T-helper 1 cell (primary cell): ENCODE data around the gene UROS.

Experiments used
- DNase-seq, 5 donors: peaks; one replicate each; pipeline ENCODE4 v3.0.0-alpha.2; 2012 to 2020
- total RNA-seq, 4 donors: gene quantifications; one replicate each; lab custom pipeline; 2026; lab: John Stamatoyannopoulos, UW

Gene UROS
- 22.0 to 29.0 (median 23.2) reads per million in 4 donors for total RNA-seq

DNA sequence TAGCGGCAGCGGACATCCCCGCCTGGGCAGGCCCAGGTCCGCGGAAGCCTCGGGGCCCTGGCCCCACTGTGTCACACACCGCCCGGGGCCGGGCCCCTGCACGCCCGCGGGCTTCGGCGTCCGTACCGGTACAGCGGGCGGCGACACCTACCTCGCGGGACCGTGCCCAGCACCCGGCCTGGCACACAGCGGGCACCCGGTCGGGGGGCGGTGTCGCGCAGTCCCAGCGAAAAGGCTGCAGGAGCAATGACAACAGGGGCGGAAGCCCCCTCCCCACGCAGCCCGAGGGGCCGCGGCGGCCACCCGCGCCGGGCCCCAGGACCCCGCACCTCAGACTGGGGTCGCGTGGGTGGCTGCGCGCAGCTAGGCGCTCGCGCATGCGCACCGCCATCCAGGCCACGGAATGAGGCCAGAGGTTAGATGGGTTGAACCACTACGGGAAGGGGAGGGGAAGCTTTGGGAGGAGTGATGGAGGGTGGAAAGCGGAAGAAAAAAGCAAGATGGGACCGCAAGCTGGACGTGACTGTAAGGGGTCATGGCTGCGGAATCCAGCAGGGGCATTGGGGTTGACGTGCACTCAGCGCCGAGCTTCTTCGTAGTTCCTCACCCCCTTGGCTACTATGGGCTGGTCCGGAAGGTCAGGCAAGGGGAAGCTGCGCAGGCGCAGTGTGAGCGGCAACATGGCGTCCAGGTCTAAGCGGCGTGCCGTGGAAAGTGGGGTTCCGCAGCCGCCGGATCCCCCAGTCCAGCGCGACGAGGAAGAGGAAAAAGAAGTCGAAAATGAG is at the start of gene UROS, which contains the start of gene BCCIP:
Gene UROS, minus strand, starts transcription at position 381 of the 785 bp plus-strand sequence. CDS start 6,759 bp downstream, outside the sequence.
Gene BCCIP, plus strand, starts transcription at position 669 of the 785 bp plus-strand sequence. Its CDS starts 12 bp downstream, at position 681.
- peak; percentile 85 to 90 (median 90) for DNase-seq

DNA sequence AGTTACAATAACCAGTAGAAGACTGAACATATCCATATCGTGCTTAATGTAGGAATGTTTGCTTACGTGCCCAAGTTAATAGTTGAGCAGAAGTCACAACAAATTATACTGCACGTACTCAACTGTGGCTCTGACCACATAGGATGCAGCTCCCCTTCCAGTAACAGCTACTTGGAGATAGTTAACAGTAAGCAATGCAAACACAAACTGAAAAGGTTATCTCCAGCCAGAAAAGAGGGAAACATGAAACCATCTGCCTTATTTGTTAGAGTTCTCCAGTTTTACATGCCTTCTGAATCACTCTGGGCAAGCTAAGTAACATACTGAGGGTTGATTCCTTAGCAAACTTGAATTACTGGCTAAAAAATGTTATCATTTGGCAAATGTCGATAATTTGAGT is 48.3 kb upstream of the UROS start:
- no peak for DNase-seq

DNA sequence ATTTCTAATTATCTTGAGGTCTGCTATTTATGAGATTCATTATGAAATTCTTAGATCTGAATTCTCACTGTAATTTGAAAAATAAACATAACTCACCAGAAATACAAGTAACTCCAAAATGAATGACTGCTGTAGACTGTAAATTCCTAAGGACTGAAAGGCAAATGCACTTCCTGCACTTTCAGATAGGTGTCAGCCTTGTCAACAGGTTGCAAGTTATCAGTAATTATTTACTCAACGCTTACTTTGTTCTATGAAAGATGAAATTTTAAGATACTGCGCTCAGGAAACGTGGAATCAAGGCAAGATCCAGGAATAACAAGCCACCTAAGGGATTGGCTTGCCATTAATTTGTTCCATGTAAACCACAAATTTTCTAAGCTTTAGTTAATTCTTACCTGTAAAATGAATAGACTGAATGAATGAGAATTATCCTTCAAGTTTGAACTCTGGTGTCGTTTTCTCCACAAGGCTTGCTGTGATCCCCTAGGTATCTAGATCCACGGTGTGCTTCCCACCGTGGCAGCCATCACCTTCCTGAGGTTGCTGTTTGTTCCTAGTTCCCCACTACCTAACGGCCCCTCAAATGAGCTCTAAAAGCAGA is 45.4 kb upstream of the UROS start:
- DNase-seq: peak in 1 of 5 donors; percentile 11

DNA sequence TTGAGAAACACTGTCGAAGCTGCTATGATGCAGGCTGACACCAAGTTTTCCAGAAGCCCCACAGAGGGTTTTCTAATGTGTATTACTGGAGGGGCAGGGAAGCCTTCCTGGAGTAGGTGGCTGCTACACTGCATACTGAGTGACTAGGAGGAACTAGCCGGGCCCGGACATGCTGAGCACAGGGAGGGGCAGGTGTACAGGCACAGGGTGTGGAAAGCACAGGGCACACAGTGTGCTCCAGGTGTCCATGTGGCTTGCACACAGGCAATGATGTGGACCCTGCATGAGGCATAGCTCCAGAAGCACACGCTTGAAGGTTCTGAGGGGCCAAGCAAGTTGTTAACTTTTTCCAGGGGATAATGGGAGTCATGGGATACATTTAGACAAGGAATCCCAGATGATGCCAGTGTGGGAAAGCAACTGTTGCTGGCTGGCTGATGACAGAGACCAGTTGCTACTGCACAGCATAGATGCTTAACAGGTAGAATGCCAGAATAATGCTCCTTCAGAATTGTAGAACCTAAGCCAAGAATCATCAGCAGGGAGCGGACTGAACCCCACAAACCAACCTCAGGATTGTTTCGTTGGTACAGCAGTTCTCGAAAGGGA is 43.5 kb upstream of the UROS start:
- no peak for DNase-seq

DNA sequence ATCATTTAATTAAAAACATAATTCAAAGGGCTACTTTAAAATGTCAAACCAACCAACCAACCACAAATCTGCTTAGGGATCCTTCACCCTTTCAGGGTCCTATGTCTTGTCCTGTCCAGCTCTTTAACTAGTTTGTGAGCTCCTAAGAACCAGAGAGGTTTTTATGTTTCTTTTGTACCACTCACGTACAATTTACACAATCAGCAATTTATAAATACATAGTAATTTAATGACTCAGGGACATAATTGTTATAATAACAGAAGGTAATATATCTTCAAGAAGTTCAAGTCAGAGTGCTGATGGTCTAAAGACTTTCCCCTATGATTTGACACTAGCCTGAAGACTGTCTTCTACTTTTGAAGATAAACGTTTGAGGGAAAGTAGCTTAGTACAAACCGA is 42.1 kb upstream of the UROS start:
- no peak for DNase-seq

DNA sequence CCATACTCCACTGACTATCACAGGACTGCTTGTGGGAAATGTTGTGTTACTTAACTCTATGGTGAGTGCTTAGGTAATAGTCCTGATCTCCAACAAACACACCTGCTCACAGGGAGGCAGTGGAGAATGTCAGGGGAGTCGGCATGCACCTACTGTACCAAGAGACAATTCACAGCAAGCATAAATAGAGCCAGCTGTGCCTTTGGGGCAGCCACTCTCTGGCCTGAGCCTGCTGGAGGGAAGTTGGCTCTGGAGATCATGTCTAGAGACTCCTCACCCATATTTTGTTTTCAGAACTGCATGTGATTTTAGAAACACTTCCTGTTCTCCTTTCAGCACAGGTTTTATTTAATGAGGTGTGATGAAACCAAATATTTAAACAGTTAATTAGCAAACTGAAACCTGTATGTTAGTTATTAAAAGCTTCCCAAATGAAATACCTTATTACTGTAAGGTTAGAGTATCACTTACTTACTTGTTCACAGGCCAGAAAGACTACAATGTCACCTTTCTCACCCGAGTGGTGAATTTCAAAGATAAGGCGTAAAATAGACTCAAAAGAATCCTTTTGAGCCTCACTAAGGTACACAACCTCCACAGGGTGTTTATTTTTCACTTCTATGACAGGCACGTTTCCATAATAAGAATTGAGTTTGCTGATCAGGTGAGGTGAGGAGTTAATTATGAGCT is 36.2 kb upstream of the UROS start:
- no peak for DNase-seq

DNA sequence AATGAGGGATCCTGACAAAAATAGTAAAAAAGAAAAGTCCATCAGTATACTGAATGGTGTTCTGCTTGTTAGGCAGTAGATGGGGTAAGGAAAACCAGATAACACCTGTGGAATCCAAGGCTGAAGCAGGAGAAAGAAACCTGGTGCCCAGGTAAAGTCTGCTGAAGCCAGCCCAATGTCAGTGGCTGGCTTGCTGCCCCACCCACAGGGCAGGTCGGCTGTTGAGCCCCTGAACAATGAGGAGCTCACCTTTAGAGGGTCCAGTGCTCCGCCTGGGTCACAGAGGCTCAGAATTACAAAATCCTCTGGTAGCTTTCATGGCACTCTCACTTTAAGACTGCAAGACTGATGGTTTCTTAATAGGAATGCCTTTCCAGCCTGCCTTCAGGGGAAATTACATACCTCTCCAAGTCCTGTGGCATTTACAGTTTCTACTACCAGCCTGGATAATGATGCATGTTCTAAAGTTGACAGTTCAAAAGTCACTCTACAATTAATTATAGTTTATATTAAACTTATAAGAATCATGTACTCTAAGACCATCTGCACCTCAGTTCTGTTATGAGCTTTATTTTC is 34.2 kb upstream of the UROS start:
- no peak for DNase-seq

DNA sequence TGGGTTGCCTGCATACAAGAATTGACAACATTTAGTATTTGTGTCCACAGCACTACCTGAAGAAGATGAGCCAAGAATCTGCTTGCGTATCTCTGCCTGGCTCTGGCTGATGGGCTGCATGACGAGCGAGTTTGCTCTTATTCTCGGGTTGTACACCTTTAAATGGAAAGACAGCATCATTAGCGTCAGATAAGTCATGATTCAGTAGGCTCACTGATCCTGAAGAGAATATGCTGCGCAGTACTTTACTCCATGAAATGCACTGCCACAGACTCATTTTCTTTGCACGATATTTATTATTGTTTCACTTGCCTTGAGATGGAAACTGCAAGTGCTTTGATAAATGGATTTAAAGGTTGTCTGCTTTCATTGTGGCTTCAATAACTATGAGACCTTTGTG is 29.4 kb upstream of the UROS start:
- DNase-seq: no peak

DNA sequence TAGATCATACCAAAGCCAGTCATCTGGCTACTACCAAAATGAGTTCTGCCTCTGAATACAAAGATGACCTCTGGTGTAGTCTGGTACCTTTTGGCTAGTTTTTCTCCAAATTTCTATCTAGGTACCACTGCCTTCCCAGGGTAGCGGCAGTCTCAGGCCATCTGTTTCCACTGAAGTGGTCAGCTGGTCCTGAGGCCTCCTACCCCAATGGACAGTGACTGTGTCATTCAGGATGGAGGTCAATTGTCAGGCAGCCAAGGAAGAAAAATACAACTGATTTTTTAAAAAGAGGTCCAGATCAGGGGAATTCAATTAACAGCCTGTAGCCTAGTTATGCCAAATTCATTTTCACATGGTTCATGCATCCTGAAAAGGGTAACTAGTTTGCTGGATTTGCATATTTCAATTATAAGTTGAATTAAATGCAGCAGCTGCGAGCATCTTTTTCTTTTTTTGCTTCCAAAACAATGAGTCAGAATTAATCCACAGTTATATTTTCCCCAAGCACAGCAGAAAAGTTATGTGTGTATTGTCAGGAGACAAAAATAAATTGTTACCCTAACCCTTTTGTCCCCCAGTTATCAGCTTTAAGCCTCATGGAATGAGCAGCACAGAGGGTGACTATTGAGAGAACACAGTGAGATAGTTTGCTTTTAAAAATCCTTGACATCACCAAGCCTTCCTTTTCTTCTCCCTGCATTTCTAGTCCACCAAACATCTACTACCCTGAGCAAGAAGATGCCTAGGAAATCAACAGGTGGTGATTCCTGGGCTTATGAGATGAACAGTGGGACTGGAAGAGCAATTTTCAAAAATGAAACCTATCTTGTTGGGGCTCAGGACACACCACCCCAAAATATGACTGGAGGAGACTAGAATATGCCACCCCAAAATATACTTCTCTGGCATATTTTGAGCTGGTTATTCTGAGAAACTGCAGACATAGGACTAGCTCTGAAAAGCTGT is 28.0 kb upstream of the UROS start:
- DNase-seq: no peak

DNA sequence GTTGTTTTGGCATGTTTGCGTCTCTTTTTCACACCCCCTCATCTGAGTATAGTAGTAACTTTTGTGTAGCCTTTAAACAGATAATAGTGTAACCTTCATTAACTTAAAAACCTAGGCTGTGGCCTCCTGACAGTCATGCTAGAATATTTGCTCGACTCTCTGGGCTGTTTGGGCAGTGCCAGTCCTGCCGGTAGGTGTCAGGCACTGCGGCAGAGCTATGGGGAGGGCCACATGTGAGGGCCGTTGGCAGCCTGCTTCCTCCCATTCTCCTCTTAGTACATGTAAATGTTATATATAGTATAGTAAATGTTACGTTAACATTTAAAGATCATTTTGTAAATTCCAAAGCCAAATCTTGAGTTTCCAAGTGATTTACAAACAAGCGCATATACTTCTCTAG is 26.4 kb upstream of the UROS start:
- no peak for DNase-seq

DNA sequence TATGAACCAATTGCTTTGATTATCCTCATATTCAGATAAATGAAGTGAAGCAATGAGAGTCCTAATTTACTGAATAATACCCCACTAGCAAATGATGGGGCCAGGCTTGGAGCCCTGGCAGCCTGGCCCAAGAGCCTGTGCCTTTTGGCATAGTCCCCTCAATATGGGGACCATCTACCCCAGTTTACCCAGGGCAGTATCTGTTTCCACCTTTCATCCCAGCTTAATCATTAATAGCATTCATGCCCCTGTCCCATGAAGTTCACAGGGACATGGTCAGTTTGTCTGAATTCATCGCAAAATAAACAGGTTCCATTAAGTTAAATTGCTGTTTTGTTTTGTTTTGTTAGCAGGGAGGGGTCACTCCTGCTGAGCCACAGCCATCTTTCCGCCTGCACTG is 25.8 kb upstream of the UROS start:
- DNase-seq: no peak

DNA sequence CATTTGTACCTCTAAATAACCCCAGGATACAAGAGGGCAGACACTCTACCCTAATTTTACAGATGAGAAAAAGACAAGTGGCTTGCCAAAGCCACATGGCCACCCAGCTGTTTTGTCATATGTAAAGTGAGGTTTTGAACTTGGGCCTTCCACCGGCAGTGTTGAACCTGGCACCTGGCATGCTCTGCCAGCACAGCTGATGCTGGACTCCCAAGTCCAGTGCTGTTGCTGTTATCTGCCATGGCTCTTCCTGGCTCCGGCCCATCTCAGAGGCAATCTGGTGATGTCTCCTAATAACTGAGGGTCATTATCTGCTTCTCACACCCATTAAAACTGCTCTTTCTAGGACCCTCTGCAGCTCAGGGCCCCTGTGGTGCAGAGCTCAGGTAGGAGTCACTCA is 25.3 kb upstream of the UROS start:
- no peak for DNase-seq

DNA sequence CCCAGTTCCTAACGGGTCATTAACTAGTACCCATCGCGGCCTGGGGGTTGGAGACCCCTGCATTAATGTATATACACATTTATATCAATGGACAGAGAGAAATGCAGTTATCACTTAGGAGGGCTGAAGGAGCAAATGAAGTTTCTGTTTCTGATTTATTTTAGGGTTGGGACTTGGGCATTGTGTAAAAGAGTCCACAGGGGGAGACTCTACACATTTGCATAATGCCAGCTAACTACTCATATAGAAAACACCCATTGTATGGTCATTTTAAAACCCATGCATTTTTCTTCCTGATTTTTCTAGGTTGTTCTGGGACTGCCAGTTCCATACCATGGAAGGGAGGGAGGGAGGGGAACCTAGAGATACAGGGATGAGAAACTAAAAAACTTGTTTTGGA is 23.8 kb upstream of the UROS start:
- no peak for DNase-seq

DNA sequence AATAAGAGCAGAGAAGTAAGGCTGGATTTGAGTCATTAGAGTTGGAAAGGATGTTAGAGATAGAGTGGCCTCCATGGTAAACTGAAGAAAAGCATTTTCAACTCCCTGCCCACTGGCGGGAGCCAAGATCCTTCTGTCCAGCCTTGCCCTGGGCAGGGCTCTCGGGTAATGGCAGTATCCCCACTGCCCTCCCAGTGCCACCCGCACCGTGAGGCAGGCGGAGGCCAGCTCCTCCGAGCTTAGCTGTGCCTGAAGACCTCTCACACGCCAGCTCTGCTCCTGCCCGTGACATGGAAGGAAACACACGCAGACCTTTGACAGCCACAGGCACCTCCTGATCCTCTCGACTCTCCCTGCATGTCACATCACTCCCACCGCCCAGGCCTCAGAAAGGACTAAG is 22.6 kb upstream of the UROS start:
- DNase-seq: no peak

DNA sequence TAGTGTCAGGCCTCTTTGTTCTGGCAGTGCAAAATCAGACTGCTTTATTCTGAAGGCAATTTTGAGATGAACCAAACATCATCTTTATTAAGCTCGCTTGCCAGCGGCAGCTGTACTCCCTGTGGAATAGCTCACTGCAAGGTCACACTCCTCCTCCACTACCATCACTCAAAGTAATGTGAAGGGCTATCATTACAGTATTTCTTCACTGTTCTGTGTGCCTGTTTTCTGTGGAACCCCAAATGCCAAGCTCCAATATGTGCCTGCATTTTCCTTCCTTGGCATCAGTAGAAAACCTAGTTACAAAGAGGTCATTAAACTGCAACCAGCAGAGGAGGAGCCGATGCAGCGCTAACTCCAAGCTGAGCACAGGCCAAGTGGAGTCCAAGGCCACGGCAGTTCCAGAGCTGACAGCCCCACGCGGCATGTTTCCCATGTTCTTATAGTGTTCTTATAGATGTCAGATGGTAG is 21.7 kb upstream of the UROS start:
- DNase-seq: no peak

DNA sequence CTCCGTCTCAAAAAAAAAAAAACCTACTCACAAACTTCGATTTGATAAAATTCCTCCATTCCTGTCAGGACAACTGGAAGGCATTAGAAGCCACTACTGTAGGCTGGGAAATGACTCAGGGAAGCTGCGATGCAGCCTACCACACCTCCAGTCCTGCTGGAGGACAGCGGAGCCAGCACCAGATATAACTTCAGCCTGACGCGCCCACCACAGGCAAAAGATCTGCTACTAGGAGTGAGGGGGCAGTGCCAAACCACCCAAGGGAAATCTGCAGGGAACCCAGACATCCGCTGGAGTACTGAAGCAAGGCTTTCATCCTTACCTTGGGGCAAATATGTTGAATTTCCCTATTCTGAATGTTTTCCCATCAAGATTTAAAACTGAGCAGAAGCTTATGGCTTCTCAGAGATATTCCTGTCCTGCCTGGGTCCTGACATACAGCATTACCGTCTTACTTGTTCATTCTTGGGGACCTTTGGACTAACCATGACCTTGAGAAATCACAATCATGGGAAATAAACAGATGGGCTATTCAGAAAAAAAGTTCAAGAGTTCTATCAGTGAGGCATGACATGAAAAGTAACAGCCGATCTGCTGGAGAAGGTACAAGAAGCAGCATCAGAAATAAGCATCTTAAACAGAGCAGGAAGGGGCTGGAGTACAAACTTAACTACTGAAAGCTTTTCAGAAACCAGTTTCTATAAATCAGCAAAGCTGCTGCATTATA is 20.7 kb upstream of the UROS start:
- no peak for DNase-seq

DNA sequence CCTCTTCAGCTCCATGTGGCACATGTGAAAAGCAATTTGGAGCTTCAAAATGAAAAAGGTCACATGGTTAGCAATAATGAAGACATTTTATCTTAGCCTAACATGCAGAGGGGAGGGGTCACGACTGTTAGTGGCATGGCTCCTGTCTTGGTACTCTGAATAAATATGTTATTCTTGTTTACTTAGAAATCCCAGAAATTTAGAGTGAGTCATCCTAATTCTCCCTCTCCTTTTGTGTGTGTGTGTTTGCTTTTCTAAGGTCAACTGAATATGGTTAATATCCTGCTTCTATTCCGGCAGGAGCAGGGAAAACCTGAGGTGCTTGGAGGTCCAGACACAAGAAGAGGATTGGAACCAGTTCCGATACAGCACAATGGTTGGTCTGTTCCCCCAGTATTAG is 17.9 kb upstream of the UROS start:
- DNase-seq: no peak

DNA sequence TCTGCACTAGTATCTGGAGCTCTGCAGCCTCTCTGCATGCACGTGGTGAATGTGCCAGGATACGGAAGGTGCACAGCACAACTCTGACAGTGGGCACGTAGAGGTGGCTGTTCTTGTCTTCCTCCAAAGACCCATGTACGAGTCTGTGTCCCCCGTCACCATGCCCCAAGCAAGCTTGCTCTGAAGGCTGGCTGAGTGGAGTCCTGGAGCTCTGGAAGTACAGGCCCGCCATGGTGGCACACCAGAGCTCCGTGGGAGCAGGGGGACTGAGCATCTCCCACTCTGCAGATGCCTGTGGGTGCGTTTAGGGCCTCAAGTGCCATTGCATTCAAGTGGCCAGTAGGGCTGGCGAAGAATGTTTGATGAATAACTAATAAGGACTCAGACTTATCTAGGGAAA is 17.3 kb upstream of the UROS start:
- no peak for DNase-seq

DNA sequence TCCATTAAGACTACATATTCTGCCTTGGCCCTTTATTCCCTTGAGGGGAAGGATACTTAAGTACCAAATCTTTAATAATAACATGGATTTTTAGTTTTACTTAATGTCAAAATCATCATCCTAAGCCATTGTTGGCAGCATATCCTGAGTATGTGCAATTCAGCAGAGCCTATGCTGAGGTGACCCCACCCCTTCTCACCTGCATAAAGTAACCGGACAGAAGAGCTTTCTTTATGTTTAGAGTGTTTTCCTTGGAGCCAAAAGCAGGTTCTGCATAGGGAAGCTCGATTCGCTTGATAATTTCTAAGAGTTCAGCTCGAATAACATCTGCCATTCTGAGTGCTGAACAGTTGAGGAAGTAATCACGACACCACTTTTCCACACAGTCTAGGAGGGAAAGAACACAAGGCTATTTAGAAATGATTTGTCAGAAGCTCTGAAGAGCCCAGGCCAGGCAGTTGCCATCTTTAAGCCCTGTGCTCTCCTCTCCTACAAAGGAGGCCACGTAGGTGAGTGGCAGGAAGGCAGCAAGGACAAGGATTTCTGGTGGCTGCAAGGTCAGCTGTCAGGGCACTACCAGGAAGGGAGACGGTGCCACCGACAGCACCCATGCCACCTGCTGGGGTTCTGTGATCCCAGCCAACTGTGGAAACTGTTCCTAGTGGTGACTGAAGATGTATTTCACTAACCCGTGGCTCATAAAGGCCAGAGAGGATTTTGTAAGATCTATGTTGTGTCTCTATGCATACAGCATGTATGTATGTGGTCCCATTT is 15.9 kb upstream of the UROS start:
- DNase-seq: no peak

DNA sequence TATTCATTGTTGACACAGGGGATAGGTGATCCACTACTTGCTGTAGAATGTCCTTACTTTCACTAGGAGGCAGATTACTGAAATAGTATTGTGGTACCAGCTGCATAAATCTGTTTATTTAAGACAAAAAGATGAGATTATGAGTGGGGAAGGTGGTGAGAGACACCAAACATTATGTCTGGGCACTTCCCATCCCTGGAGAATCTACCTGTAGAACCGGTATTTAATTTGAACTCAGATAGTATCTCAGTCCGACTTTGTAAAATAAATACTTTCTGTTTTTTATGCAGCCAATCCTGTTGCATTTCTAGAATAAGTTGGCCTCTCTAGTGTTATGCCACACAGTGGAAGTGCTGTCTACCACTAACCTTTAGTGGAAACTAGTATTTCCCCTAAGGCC is 13.7 kb upstream of the UROS start:
- DNase-seq: no peak
